Stimulated activated memory B cell treated with anti-CD40 and anti-IgM and Interleukin-4, amounts not matched to agents 10 μg/mL and 1 μg/mL and 100 μg/mL, for 72 hours (primary cell): ENCODE data around the gene ONECUT1.

Experiments used
- ATAC-seq: fragments of 150-1000 bp; cut with Tn5 transposase; 2 replicates; pipeline ENCODE4 v1.10.0; 2021
- H3K27ac Mint-ChIP-seq: one replicate; pipeline ENCODE4 v1.8.0; 2022; ENCODE audit warnings: mild to moderate bottlenecking, mixed read lengths
- H3K27me3 Mint-ChIP-seq: one replicate; pipeline ENCODE4 v1.8.0; 2022; ENCODE audit warnings: mixed read lengths
- H3K36me3 Mint-ChIP-seq: one replicate; pipeline ENCODE4 v1.8.0; 2022; ENCODE audit warnings: mixed read lengths
- H3K4me1 Mint-ChIP-seq: one replicate; pipeline ENCODE4 v1.8.0; 2022; ENCODE audit warnings: mixed read lengths
- H3K4me3 Mint-ChIP-seq: one replicate; pipeline ENCODE4 v1.8.0; 2022; ENCODE audit warnings: mild to moderate bottlenecking, moderate library complexity, mixed read lengths
- H3K9me3 Mint-ChIP-seq: one replicate; pipeline ENCODE4 v1.8.0; 2022; ENCODE audit warnings: mixed read lengths

ONECUT1 gene

DNA sequence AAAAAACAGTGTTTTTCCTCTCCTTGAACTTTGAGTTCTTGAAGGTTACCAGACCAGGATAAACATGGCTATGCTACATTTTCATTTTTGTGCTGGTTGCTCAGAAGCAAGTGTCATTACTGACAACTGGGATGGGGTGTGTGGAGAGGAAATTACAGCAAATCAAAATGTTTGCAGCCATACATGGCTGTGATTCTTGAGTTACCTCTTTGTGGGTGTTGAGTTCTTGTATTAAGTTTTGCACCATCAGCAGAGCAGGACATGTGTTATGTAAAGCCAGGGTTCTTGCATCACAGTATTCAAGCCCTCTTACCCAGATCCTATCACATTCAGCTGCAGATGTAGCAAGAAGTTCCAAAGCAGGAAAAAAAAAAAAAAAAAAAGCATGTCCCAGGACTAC lies 57.0 kb downstream of the ONECUT1 start:
- H3K4me1 Mint-ChIP-seq: peaks cover 12% of the 10 kb centered on the region
- H3K27me3 Mint-ChIP-seq: no peaks in the 10 kb centered on the region
- H3K27ac Mint-ChIP-seq: peak overlapping the region; percentile 12
- no peaks in the 10 kb centered on the region for H3K9me3 Mint-ChIP-seq
- ATAC-seq: no peak
- no peak overlapping the region for H3K4me3 Mint-ChIP-seq
- H3K36me3 Mint-ChIP-seq: no peaks in the 10 kb centered on the region

DNA sequence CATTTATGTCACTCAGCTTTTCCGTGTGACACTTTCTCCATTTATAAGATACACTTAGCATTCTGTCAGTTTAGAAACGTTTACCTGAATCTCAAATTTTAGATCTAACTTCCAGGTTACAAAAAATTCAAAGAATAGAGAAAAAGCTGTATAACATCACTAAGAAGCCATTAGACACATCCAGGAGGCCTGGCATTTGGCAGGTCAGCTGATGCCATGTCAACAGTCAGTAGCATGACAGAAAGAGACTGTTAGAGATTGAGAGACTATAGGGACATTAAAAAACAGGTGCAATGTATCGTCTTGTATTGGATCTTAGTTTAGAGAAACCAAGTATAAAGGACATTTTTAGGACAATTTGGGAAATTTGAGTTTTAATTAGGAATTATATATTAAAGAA lies 57.6 kb downstream of the ONECUT1 start:
- Mint-ChIP-seq H3K27ac (peak overlapping the region; percentile 12), H3K9me3 (no peaks in the 10 kb centered on the region), H3K4me1 (peaks cover 17% of the 10 kb centered on the region), H3K27me3 (no peaks in the 10 kb centered on the region), H3K36me3 (no peaks in the 10 kb centered on the region), H3K4me3 (no peak overlapping the region)
- ATAC-seq: no peak

DNA sequence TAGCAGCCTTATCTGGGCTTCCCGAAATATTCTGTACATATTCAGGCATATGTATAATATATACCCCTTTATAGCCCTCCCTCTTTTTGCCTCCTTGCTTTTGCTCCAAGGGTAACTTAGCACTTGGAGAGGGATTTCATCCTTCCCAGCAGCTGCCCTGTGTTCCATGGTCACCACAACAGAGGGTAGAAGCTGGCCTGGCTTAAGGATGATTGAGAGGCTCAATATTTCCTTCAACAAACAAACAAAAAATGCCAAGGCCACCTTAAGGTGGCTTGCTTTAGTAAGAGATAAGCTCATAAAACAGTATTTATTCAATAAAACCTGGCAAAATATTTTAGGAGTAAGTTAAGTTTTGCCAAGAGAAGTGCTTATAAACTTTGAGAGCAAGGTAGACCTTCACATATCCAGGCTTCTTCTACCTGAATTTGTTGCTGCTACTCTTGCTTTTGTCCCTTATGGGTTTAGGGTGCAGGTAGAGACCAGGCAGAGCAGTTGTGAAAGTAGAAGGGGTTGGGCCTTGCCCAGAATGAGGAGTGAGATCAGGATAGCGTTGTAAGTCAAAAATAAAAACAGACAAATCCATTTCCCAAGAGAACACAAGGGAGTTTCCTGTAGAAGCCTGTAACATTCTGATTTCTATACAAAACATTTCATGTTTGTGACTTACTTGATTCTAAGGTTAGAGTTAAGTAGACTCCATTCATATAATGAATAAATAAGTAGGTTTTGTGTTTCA lies 58.2 kb downstream of the ONECUT1 start:
- no peaks in the 10 kb centered on the region for H3K36me3 Mint-ChIP-seq
- no peaks in the 10 kb centered on the region for H3K27me3 Mint-ChIP-seq
- no peak overlapping the region for H3K4me3 Mint-ChIP-seq
- H3K27ac Mint-ChIP-seq: peak overlapping the region; percentile 89
- H3K9me3 Mint-ChIP-seq: no peaks in the 10 kb centered on the region
- H3K4me1 Mint-ChIP-seq: peaks cover 20% of the 10 kb centered on the region
- ATAC-seq: no peak

DNA sequence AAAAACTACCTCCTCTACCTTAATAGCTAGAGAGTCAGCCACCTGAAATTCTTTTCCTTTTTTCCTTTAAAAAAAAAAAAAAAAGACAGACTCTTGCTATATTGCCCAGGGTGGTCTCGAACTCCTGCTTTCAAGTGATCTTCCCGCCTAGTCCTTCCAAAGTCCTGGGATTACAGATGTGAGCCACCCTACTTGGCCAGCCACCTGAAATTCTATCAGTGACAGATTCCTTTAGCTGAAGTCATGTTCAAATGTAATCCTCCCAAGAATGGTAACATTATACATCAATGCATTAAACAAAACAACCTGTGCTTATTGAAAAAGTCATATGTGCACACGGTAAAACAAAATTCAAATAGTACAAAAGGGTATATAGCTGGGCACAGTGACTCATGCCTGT lies 59.1 kb downstream of the ONECUT1 start:
- Mint-ChIP-seq H3K4me1 (peaks cover 20% of the 10 kb centered on the region), H3K27me3 (no peaks in the 10 kb centered on the region), H3K4me3 (no peak overlapping the region), H3K27ac (peak overlapping the region; percentile 89), H3K9me3 (no peaks in the 10 kb centered on the region), H3K36me3 (no peaks in the 10 kb centered on the region)
- no peak for ATAC-seq

DNA sequence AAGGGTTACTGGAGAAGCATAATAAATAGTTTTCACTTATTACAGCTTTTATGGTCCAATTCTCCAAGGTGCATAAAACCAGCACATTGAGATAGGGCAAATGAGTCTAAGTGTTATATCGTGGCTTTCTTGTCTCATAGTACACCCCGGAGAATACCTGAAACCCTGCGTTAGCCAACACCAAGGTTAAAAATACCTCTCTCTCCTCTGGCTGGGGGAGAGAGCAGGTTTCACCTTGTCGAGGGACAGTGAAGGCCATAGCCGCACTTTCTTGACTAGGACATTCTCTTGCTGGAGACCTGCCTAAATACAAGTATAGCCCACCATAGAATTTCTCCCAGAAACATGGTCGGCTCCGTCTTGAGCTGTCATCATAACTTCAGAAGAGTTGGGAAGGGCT lies 59.5 kb downstream of the ONECUT1 start:
- no peak for ATAC-seq
- no peaks in the 10 kb centered on the region for H3K36me3 Mint-ChIP-seq
- no peaks in the 10 kb centered on the region for H3K9me3 Mint-ChIP-seq
- H3K27me3 Mint-ChIP-seq: no peaks in the 10 kb centered on the region
- H3K4me3 Mint-ChIP-seq: no peak overlapping the region
- peaks cover 20% of the 10 kb centered on the region for H3K4me1 Mint-ChIP-seq
- H3K27ac Mint-ChIP-seq: peak overlapping the region; percentile 89

DNA sequence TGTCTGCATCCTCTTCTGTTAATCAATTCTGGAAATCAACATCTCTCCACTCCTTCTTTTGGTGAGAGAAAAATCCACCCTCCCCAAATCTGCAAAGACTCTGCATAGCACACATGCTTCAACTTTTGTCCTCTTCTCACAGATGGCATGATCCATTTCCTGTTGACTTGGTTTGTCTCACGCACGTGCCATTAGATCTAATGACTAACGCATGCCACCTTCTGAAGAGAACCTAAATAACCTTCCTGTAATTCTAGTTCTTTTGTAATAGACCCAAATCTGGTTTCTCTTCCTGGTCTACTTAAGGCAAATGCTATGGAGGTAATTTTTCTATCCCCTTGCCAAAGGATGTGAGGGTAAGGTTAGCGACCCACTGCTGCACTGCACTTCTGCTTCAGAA lies 60.0 kb downstream of the ONECUT1 start:
- no peaks in the 10 kb centered on the region for H3K36me3 Mint-ChIP-seq

DNA sequence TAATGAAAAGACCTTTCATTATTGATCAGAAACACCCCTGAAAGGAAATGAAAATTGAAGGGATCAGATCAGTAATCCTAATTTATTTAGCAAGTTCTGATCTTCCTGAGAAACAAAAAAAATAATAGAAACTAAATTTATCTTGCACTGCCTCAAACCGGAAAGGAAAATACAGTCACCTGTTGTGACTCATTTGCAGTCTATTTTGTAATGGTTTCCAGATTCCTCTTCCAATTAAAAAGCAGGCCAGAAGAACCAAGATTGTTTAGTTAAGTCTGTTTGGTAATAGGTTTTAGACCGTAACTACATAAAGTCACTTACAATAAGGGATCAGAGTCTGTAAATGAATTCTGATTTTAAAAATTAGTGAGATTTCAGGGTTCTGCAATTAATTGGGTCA lies 61.2 kb downstream of the ONECUT1 start:
- peaks cover 20% of the 10 kb centered on the region for H3K4me1 Mint-ChIP-seq
- peak overlapping the region; percentile 89 for H3K27ac Mint-ChIP-seq
- no peaks in the 10 kb centered on the region for H3K36me3 Mint-ChIP-seq
- no peaks in the 10 kb centered on the region for H3K9me3 Mint-ChIP-seq
- H3K4me3 Mint-ChIP-seq: no peak overlapping the region
- no peak for ATAC-seq
- H3K27me3 Mint-ChIP-seq: no peaks in the 10 kb centered on the region

More for the DNA sequence above, 60.0 kb downstream of the ONECUT1 start:
- Mint-ChIP-seq H3K4me3 (peak overlapping the region; percentile 32), H3K27ac (peak overlapping the region; percentile 89), H3K27me3 (no peaks in the 10 kb centered on the region), H3K9me3 (no peaks in the 10 kb centered on the region), H3K4me1 (peaks cover 20% of the 10 kb centered on the region)
- peak; percentile 90 for ATAC-seq

DNA sequence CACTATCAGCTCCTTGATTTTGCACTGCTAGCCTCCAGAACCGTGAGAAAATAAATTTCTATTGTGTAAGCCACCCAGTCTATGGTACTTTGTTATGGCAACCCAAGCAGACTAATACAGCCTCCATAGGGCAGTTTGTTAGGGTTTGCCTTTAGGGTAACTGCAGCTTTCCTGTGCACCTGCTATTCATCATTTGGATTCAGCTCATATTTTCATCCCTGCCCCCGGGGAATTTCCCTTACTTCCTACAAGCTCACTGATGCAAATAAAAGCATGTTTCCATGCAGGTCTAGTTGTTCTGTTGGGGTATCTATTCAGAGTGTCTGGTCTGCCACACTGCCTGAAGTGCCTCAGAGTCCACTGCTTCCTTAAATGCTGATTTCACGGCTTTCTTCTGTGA lies 62.3 kb downstream of the ONECUT1 start:
- Mint-ChIP-seq H3K36me3 (no peaks in the 10 kb centered on the region), H3K9me3 (no peaks in the 10 kb centered on the region), H3K4me3 (no peak overlapping the region), H3K27ac (peak overlapping the region; percentile 89), H3K4me1 (peaks cover 20% of the 10 kb centered on the region), H3K27me3 (no peaks in the 10 kb centered on the region)
- no peak for ATAC-seq

DNA sequence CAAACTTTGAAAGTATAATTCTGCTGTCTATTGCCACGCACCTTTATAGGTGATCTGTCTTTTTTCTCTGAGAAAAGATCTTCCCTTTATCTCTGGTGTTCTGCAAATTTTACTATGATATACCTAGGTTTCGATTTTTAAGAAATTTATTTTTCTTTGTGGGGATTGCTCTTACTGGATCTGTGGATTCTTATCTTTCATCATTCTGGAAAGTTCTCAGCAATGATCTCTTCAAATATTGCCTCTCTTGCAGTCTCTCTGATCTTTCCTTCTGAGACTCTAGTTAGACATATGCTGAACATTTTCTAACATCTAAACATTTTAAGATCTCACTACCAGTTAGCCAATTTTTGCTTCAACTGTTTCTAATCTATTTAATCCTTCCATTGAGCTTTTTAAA lies 63.9 kb downstream of the ONECUT1 start:
- no peaks in the 10 kb centered on the region for H3K27me3 Mint-ChIP-seq
- H3K4me1 Mint-ChIP-seq: peaks cover 20% of the 10 kb centered on the region
- H3K36me3 Mint-ChIP-seq: no peaks in the 10 kb centered on the region
- no peak overlapping the region for H3K27ac Mint-ChIP-seq
- no peak for ATAC-seq
- H3K4me3 Mint-ChIP-seq: no peak overlapping the region
- H3K9me3 Mint-ChIP-seq: no peaks in the 10 kb centered on the region

DNA sequence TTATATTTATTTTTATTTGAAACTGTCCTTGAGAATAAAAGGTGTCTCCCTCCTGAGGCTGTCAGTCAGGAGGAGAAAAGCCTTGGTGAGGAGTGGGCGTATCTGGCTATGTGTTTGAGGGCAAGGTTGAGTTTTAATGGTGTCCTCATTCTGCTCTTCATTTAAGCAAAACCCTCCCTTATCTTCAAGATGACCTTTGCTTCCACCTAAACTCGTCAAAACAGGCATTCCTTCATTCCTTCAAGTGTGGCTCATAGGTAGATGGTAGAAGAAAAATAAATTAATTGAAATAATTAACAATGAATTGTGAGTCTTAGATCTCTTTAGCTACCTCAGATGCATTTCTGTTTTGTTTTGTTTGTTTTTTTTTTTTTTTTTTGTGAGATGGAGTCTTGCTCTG lies 71.6 kb downstream of the ONECUT1 start:
- no peak overlapping the region for H3K27ac Mint-ChIP-seq
- ATAC-seq: no peak
- H3K36me3 Mint-ChIP-seq: no peaks in the 10 kb centered on the region
- H3K4me3 Mint-ChIP-seq: no peak overlapping the region
- no peaks in the 10 kb centered on the region for H3K27me3 Mint-ChIP-seq
- peaks cover 17% of the 10 kb centered on the region for H3K4me1 Mint-ChIP-seq
- no peaks in the 10 kb centered on the region for H3K9me3 Mint-ChIP-seq

DNA sequence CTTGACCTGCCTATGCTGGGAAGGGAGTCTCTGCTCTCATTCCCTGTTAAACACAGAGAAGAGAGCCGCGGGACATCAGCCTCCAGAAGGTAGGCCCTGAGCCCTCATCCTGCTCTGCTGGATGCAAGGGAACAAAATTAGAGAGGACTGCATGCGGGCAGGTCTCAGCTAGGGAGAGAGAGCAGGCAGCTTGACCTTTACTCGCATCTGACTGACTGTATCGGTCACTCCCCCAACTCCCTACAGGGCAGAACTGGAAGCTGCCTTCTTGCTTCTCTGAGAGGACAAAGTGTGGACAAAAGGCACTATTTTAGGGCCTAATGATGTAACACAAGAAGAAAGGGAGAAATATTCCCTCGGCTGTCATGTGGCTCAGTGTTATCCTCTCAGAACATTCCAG lies 72.2 kb downstream of the ONECUT1 start:
- no peaks in the 10 kb centered on the region for H3K9me3 Mint-ChIP-seq
- no peaks in the 10 kb centered on the region for H3K27me3 Mint-ChIP-seq
- no peaks in the 10 kb centered on the region for H3K36me3 Mint-ChIP-seq
- peaks cover 17% of the 10 kb centered on the region for H3K4me1 Mint-ChIP-seq
- peak overlapping the region; percentile 44 for H3K27ac Mint-ChIP-seq
- H3K4me3 Mint-ChIP-seq: no peak overlapping the region
- ATAC-seq: no peak

DNA sequence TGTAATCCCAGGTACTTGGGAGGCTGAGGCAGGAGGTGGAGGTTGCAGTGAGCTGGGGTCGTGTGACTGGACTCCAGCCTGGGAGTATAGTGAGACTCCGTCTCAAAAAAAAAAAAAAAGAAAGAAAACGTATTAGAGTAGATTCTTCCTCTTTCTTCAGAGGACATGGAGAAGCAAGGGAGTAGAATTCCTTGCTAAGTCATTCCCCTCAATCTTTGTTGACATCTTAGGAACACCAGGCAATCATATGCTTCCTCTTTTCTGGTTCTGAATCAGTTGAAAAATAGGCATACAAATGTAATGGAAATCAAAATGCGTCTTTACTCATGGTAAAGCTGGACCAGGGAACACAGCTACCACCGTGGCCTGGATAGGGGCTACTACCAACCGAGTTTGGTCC lies 72.7 kb downstream of the ONECUT1 start:
- Mint-ChIP-seq H3K4me3 (no peak overlapping the region), H3K9me3 (no peaks in the 10 kb centered on the region), H3K4me1 (peaks cover 17% of the 10 kb centered on the region), H3K27ac (peak overlapping the region; percentile 44), H3K27me3 (no peaks in the 10 kb centered on the region), H3K36me3 (no peaks in the 10 kb centered on the region)
- no peak for ATAC-seq

DNA sequence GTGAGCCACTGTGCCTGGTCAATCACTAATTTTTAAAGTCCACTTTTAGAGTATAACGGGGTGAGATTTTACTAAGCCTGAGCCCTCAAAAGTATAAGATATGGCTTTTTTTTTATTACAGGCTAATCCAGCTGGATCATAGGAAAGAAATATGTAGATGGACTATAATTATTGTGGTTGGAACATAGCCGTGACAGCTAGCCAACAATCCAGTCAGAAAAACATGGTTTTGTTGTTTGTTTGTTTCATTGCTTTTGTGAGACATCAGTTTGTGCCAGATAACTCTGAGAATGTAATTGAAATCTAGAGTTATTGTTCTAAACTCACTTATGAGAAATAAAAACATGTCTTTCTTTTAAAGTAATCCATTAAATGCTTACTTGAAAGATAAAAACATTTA lies 73.6 kb downstream of the ONECUT1 start:
- Mint-ChIP-seq H3K36me3 (no peaks in the 10 kb centered on the region), H3K27ac (no peak overlapping the region), H3K9me3 (no peaks in the 10 kb centered on the region), H3K4me3 (no peak overlapping the region), H3K4me1 (peaks cover 17% of the 10 kb centered on the region), H3K27me3 (no peaks in the 10 kb centered on the region)
- no peak for ATAC-seq

DNA sequence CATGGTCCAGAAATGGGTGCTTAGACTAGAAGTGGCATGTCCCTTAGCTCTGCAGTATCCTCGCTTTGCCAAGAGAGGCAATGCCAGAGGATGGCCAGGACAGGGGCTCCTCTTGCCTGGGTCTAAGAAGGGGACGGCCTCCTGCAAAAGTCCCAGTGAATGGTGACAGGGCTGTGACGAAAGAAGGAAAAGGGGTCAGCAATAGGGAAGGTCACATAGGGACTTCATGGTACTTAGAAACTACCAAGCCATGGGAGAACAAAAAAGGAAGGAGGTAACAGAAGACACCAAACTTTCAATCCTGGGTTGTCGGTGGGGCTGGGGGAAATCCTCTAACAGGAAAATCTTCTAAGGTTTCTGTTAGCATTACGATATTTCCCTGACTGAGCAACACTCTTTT lies 74.7 kb downstream of the ONECUT1 start:
- H3K4me3 Mint-ChIP-seq: no peak overlapping the region
- no peaks in the 10 kb centered on the region for H3K36me3 Mint-ChIP-seq
- H3K27ac Mint-ChIP-seq: peak overlapping the region; percentile 43
- ATAC-seq: no peak
- no peaks in the 10 kb centered on the region for H3K27me3 Mint-ChIP-seq
- H3K9me3 Mint-ChIP-seq: no peaks in the 10 kb centered on the region
- H3K4me1 Mint-ChIP-seq: peaks cover 22% of the 10 kb centered on the region

DNA sequence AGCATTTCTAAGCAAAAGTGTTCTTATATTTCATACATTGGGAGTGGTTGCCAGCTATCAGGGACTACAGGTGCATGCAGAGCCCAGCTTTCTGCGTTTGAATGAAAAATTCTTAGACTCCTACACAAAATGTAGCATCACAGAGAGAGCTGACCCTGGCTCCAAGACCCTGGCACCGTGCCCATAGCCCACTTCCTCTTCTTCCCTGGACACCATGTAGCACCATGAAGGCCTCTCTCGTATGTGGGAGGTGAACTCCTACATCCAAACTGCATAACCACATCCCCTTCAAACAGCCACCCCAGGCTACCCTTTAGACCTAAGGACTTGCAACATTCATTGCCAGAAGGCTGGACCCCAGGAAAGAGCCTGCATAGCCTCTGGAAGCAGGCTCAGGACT lies 75.2 kb downstream of the ONECUT1 start:
- peak; percentile 43 for ATAC-seq
- Mint-ChIP-seq H3K27me3 (no peaks in the 10 kb centered on the region), H3K4me1 (peaks cover 25% of the 10 kb centered on the region), H3K27ac (peak overlapping the region; percentile 43), H3K36me3 (no peaks in the 10 kb centered on the region), H3K9me3 (no peaks in the 10 kb centered on the region), H3K4me3 (no peak overlapping the region)

DNA sequence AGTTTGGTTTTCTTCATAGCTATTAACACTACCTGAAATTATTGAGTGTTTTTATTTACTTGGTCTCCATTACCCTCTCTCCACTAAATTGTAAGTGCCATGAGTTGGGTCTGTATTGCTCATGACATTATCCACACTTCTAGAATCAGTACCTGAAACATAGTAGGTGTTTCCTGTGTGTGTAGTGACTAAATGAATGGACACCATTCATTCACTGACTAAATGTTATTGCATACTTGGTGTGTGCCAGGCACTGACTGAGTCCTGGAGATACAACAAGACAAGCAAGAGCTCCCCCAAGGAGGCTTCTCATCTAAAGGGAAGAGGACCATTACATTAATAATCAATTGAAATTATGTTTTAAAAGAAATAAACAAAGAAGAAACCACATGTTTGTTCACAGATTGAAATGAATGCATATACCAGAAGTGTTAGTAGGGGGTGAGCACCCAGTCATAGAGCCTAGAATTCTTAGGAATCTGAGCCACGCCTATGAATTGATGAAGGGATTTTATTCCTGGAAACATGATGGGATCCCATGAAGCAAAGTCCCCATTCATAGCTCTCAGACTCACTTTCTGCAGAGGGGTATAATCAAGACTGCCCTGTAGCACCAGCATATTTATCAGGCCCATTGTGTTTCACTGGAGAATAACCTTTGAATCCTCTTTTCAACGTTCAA lies 79.3 kb downstream of the ONECUT1 start:
- no peak for ATAC-seq
- no peaks in the 10 kb centered on the region for H3K9me3 Mint-ChIP-seq
- H3K4me1 Mint-ChIP-seq: peaks cover 57% of the 10 kb centered on the region
- H3K4me3 Mint-ChIP-seq: peak overlapping the region; percentile 2
- H3K36me3 Mint-ChIP-seq: no peaks in the 10 kb centered on the region
- H3K27me3 Mint-ChIP-seq: no peaks in the 10 kb centered on the region
- peak overlapping the region; percentile 85 for H3K27ac Mint-ChIP-seq
